ENCODE results near the gene SEL1L. TPM values are rescaled to one million over a fixed set of nuclear protein-coding genes. Genes with fewer than 3 reads are reported as not detected.

The SEL1L gene
- total RNA-seq, 2 donors from 2014 or later: 62.9 to 64.0 TPM

DNA sequence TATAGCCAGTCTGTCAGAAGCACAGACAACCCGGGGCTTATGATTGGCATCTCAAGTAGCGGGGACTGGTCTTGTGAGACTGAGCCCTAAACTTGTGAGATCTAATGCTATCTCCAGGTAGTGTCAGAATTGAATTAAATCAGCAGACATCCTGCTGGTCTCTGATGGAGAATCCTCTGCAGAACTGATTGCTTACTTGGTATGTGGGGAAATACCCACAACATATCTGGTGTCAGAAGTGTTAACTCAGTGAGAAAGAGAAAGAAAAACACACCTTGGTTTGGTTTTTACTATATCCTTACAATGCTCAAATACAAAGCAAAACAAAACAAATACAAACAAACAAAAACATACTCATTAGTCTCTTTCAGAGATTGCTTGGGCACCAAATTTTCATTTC is 10.0 kb downstream of the SEL1L start:
- Histone ChIP-seq H3K4me3 (ENCODE audit: low read length) (peak overlapping the region; percentile 42), H3K9ac (ENCODE audit: extremely low read depth, low read length, poor library complexity, severe bottlenecking) (peak overlapping the region; percentile 35), H3K4me1 (ENCODE audit: control insufficient read depth, insufficient read depth, low read length) (peaks cover 16% of the 10 kb centered on the region), H3K36me3 (ENCODE audit: control insufficient read depth, insufficient read depth, low read length) (peaks cover 70% of the 10 kb centered on the region), H3K27me3 (ENCODE audit: control insufficient read depth, insufficient read depth, low read length, poor library complexity, severe bottlenecking) (no peaks in the 10 kb centered on the region), H3K27ac (ENCODE audit: low read depth, low read length) (no peak overlapping the region), H3K9me3 (ENCODE audit: control insufficient read depth, low read length) (no peaks in the 10 kb centered on the region)
- H3K27me3 Mint-ChIP-seq (ENCODE audit: insufficient read depth): no peaks in the 10 kb centered on the region
- H3K36me3 Mint-ChIP-seq (ENCODE audit: low read depth): peaks cover 48% of the 10 kb centered on the region
- no peak for DNase-seq
- H3K9me3 Mint-ChIP-seq: no peaks in the 10 kb centered on the region
- peak overlapping the region; percentile 36 for H3K4me3 Mint-ChIP-seq
- H3K4me1 Mint-ChIP-seq: peaks cover 49% of the 10 kb centered on the region
- peak overlapping the region; percentile 74 for H3K27ac Mint-ChIP-seq
- 44 to 60% methylated on average over 1 to 2 of the region's 2 CpGs for WGBS, 2 experiments (ENCODE audit: insufficient coverage in 1 of 2, insufficient read length in 1 of 2)
- TF ChIP-seq, protein P1, sequence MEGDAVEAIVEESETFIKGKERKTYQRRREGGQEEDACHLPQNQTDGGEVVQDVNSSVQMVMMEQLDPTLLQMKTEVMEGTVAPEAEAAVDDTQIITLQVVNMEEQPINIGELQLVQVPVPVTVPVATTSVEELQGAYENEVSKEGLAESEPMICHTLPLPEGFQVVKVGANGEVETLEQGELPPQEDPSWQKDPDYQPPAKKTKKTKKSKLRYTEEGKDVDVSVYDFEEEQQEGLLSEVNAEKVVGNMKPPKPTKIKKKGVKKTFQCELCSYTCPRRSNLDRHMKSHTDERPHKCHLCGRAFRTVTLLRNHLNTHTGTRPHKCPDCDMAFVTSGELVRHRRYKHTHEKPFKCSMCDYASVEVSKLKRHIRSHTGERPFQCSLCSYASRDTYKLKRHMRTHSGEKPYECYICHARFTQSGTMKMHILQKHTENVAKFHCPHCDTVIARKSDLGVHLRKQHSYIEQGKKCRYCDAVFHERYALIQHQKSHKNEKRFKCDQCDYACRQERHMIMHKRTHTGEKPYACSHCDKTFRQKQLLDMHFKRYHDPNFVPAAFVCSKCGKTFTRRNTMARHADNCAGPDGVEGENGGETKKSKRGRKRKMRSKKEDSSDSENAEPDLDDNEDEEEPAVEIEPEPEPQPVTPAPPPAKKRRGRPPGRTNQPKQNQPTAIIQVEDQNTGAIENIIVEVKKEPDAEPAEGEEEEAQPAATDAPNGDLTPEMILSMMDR (conservative IDR thresholded peaks at IDR 0.05): no peak

DNA sequence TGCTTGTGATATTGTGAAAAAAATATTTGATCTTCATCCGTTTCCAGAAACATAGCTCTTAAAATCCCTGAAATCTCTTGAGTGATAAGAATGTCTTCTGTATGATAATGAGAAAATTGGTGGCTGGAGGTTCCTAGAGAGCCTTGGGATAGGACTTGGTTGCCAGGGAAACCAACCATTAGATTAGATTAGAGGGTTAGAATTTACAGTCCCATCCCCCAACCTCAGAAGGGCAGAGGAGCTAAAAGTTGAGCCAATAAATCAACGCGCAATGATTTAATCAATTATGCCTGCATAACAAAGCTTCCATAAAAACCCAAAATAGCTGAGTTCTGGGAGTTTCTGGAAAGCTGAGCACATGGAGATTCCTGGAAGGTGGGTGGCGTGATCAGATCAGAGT is 10.6 kb downstream of the SEL1L start:
- Histone ChIP-seq H3K9me3 (ENCODE audit: control insufficient read depth, low read length) (no peaks in the 10 kb centered on the region), H3K4me1 (ENCODE audit: control insufficient read depth, insufficient read depth, low read length) (peaks cover 17% of the 10 kb centered on the region), H3K27me3 (ENCODE audit: control insufficient read depth, insufficient read depth, low read length, poor library complexity, severe bottlenecking) (no peaks in the 10 kb centered on the region), H3K9ac (ENCODE audit: extremely low read depth, low read length, poor library complexity, severe bottlenecking) (peak overlapping the region; percentile 35), H3K4me3 (ENCODE audit: low read length) (peak overlapping the region; percentile 42), H3K27ac (ENCODE audit: low read depth, low read length) (no peak overlapping the region), H3K36me3 (ENCODE audit: control insufficient read depth, insufficient read depth, low read length) (peaks cover 72% of the 10 kb centered on the region)
- no peak for DNase-seq
- peaks cover 50% of the 10 kb centered on the region for H3K36me3 Mint-ChIP-seq (ENCODE audit: low read depth)
- no peaks in the 10 kb centered on the region for H3K9me3 Mint-ChIP-seq
- TF ChIP-seq, protein P1 (conservative IDR thresholded peaks at IDR 0.05): no peak
- no peaks in the 10 kb centered on the region for H3K27me3 Mint-ChIP-seq (ENCODE audit: insufficient read depth)
- H3K4me1 Mint-ChIP-seq: peaks cover 47% of the 10 kb centered on the region
- peak overlapping the region; percentile 77 for H3K27ac Mint-ChIP-seq
- 59% methylated on average over 4 of the region's 4 CpGs; no CpG with 5 or more reads in 1 of the 2 experiments for WGBS, 2 experiments (ENCODE audit: insufficient coverage in 1 of 2, insufficient read length in 1 of 2)
- H3K4me3 Mint-ChIP-seq: peak overlapping the region; percentile 36

DNA sequence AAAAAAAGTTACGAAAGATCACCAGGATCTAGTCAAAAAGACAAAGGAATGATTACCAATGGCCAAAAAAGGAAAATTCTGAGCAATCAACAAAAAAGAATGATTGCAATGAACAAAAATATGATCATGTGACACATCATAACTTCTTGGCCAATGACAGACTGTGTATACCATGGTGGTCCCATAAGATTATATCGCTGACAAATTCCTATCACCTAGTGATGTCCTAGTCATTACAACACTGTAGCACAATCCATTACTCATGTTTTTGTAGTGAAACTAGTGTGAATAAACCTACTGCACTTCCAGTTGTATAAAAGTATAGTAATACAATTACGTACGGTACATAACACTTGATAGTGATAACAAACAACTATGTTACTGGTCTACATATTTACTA is 12.3 kb downstream of the SEL1L start:
- no peak overlapping the region for H3K27ac ChIP-seq (ENCODE audit: low read depth, low read length)
- no peak for DNase-seq
- peaks cover 72% of the 10 kb centered on the region for H3K36me3 ChIP-seq (ENCODE audit: control insufficient read depth, insufficient read depth, low read length)
- TF ChIP-seq, protein P1 (conservative IDR thresholded peaks at IDR 0.05): no peak
- H3K4me3 Mint-ChIP-seq: no peak overlapping the region
- no peaks in the 10 kb centered on the region for H3K9me3 Mint-ChIP-seq
- H3K4me3 ChIP-seq (ENCODE audit: low read length): no peak overlapping the region
- H3K9ac ChIP-seq (ENCODE audit: extremely low read depth, low read length, poor library complexity, severe bottlenecking): no peak overlapping the region
- no peak overlapping the region for H3K27ac Mint-ChIP-seq
- H3K36me3 Mint-ChIP-seq (ENCODE audit: low read depth): peaks cover 43% of the 10 kb centered on the region
- H3K4me1 Mint-ChIP-seq: peaks cover 63% of the 10 kb centered on the region
- no peaks in the 10 kb centered on the region for H3K27me3 Mint-ChIP-seq (ENCODE audit: insufficient read depth)
- no peaks in the 10 kb centered on the region for H3K9me3 ChIP-seq (ENCODE audit: control insufficient read depth, low read length)
- no peaks in the 10 kb centered on the region for H3K27me3 ChIP-seq (ENCODE audit: control insufficient read depth, insufficient read depth, low read length, poor library complexity, severe bottlenecking)
- peaks cover 33% of the 10 kb centered on the region for H3K4me1 ChIP-seq (ENCODE audit: control insufficient read depth, insufficient read depth, low read length)
- 94 to 100% methylated on average over 2 to 4 of the region's 4 CpGs for WGBS, 2 experiments (ENCODE audit: insufficient coverage in 1 of 2, insufficient read length in 1 of 2)

Data from endodermal cell (in vitro differentiated cells).